Left ventricle myocardium inferior (tissue), 1 donor: ENCODE measurements around the gene RAB40C. TPM values are rescaled to one million over a fixed set of nuclear protein-coding genes. Genes with fewer than 3 reads are reported as not detected.

Source experiments
- DNase-seq: peaks from one replicate; pipeline ENCODE4 v3.0.0-alpha.2; 2020
- H3K27ac ChIP-seq: fragments of 200-600 bp; replicated peaks from 2 replicates; pipeline ENCODE4 v1.8.0; 2021
- H3K27me3 ChIP-seq: fragments of 200-600 bp; 2 replicates; pipeline ENCODE4 v1.8.0; 2021; ENCODE audit warnings: low read depth
- H3K36me3 ChIP-seq: fragments of 200-600 bp; 2 replicates; pipeline ENCODE4 v1.8.0; 2021
- H3K4me1 ChIP-seq: fragments of 200-600 bp; 2 replicates; pipeline ENCODE4 v1.8.0; 2021
- H3K4me3 ChIP-seq: fragments of 200-600 bp; 2 replicates; pipeline ENCODE4 v1.8.0; 2021; ENCODE audit warnings: mild to moderate bottlenecking, moderate library complexity
- H3K9me3 ChIP-seq: fragments of 200-600 bp; replicated peaks from 2 replicates; pipeline ENCODE4 v1.8.0; 2021
- CTCF ChIP-seq: fragments of 200-600 bp; IDR thresholded peaks from 2 replicates; pipeline ENCODE4 v1.8.0; 2021; ENCODE audit warnings: antibody characterized with exemption, mild to moderate bottlenecking, borderline replicate concordance
- intact Hi-C: fragments of 100-400 bp; cut with micrococcal nuclease; formaldehyde crosslinking; loops from one replicate; pipeline ENCODE4 v1.11.0; 2022
- total RNA-seq: library from RNA; stranded (reverse); fragmentation: NEBNext Ultra II Directional; extraction: Animal tissue kit (Norgen Biotek cat#: 25700); gene quantifications from one replicate; pipeline ENCODE4 v1.2.1, GENCODE V29; 2021
- donor health status: DM: no; HTN: yes; CAD: no; lungs with severe emphysema.

Gene RAB40C
- total RNA-seq, 1 donor from 2014 or later = 10.3 TPM

- H3K27me3 ChIP-seq = peaks cover 13% of the 10 kb centered on the region
- no peaks in the 10 kb centered on the region for H3K9me3 ChIP-seq
- H3K27ac ChIP-seq = no peak overlapping the region
- TF ChIP-seq CTCF = no peak
- peaks cover 41% of the 10 kb centered on the region for H3K36me3 ChIP-seq
- H3K4me3 ChIP-seq = no peak overlapping the region
- DNase-seq = no peak
- intact Hi-C loops = no loop called here
- peaks cover 1% of the 10 kb centered on the region for H3K4me1 ChIP-seq
Measured at GRCh38 chr16:553601-554296, 36.1 kb upstream of the RAB40C start.

- H3K27ac ChIP-seq = no peak overlapping the region
- peaks cover 6% of the 10 kb centered on the region for H3K4me1 ChIP-seq
- no peak for DNase-seq
- peaks cover 36% of the 10 kb centered on the region for H3K36me3 ChIP-seq
- no peak overlapping the region for H3K4me3 ChIP-seq
- no peaks in the 10 kb centered on the region for H3K9me3 ChIP-seq
- peaks cover 18% of the 10 kb centered on the region for H3K27me3 ChIP-seq
- TF ChIP-seq CTCF = no peak
- intact Hi-C loops = no loop called here
Measured at GRCh38 chr16:554297-554621, 35.6 kb upstream of the RAB40C start.

- no peak overlapping the region for H3K4me3 ChIP-seq
- intact Hi-C loops = no loop called here
Measured at GRCh38 chr16:554640-555365, 35.1 kb upstream of the RAB40C start.

GRCh38 chr16:555528-556473 lies 34.1 kb upstream of the RAB40C start:
- peaks cover 24% of the 10 kb centered on the region for H3K36me3 ChIP-seq
- H3K4me3 ChIP-seq = no peak overlapping the region
- TF ChIP-seq CTCF = no peak
- peaks cover 13% of the 10 kb centered on the region for H3K4me1 ChIP-seq
- intact Hi-C loops = no loop called here
- no peak overlapping the region for H3K27ac ChIP-seq
- H3K9me3 ChIP-seq = no peaks in the 10 kb centered on the region
- peaks cover 33% of the 10 kb centered on the region for H3K27me3 ChIP-seq
- no peak for DNase-seq

More at GRCh38 chr16:554640-555365, 35.1 kb upstream of the RAB40C start:
- Histone ChIP-seq H3K27ac (no peak overlapping the region), H3K4me1 (peaks cover 12% of the 10 kb centered on the region), H3K27me3 (peaks cover 23% of the 10 kb centered on the region), H3K9me3 (no peaks in the 10 kb centered on the region), H3K36me3 (peaks cover 30% of the 10 kb centered on the region)
- no peak for DNase-seq
- TF ChIP-seq CTCF = no peak

- DNase-seq = no peak
- Histone ChIP-seq H3K9me3 (no peaks in the 10 kb centered on the region), H3K36me3 (peaks cover 18% of the 10 kb centered on the region), H3K4me1 (peaks cover 13% of the 10 kb centered on the region), H3K4me3 (no peak overlapping the region), H3K27ac (no peak overlapping the region), H3K27me3 (peaks cover 42% of the 10 kb centered on the region)
- TF ChIP-seq CTCF = no peak
- intact Hi-C loops = no loop called here
Measured at GRCh38 chr16:556474-557173, 33.2 kb upstream of the RAB40C start.
